Measurements from ENCODE around the gene ACAT2.
"Not testable (repeated sequence)": the region's sequence is repeated elsewhere in the genome, so short reads cannot be mapped to it uniquely, and the experiment has no call there.

ACAT2 gene

GRCh38 chr6:159729598-159730331 is 32.1 kb upstream of the ACAT2 start:
- intact Hi-C loops (cut with DNase I) = no loop called here
- DNase-seq = no peak

GRCh38 chr6:159730332-159730676 is 31.5 kb upstream of the ACAT2 start:
- intact Hi-C loops (cut with DNase I) = no loop called here
- no peak for DNase-seq

GRCh38 chr6:159732550-159732949 is 29.3 kb upstream of the ACAT2 start:
- intact Hi-C loops (cut with DNase I); DNase-seq: not testable (repeated sequence)

- intact Hi-C loops (cut with DNase I); DNase-seq: not testable (repeated sequence)
These were observed 28.4 kb upstream of the ACAT2 start for GRCh38 chr6:159733395-159733794.

- peak in 1 of 10 donors; percentile 56 for DNase-seq
- intact Hi-C loops (cut with DNase I) = no loop called here
These were observed 24.9 kb upstream of the ACAT2 start for GRCh38 chr6:159736908-159737307.

- DNase-seq = no peak
- intact Hi-C loops (cut with DNase I) = no loop called here
These were observed 22.5 kb upstream of the ACAT2 start for GRCh38 chr6:159739341-159739740.

- intact Hi-C loops (cut with DNase I) = no loop called here
- DNase-seq = no peak
These were observed 19.7 kb upstream of the ACAT2 start for GRCh38 chr6:159742165-159742564.

GRCh38 chr6:159745081-159745480 is 16.8 kb upstream of the ACAT2 start:
- no peak for DNase-seq
- intact Hi-C loops (cut with DNase I) = no loop called here

GRCh38 chr6:159746759-159747158 is 15.1 kb upstream of the ACAT2 start:
- intact Hi-C loops (cut with DNase I) = no loop called here
- DNase-seq = no peak

GRCh38 chr6:159748127-159748526 is 13.7 kb upstream of the ACAT2 start:
- DNase-seq; intact Hi-C loops (cut with DNase I): not testable (repeated sequence)

GRCh38 chr6:159751448-159751847 is 10.4 kb upstream of the ACAT2 start:
- intact Hi-C loops (cut with DNase I) = no loop called here
- no peak for DNase-seq

GRCh38 chr6:159753081-159753872 is 8.6 kb upstream of the ACAT2 start:
- no peak for DNase-seq
- intact Hi-C loops (cut with DNase I) = no loop called here

GRCh38 chr6:159754401-159754800 is 7.4 kb upstream of the ACAT2 start:
- intact Hi-C loops (cut with DNase I) = no loop called here

GRCh38 chr6:159754959-159755914 is 6.6 kb upstream of the ACAT2 start:
- intact Hi-C loops (cut with DNase I) = no loop called here
- peak in 6 of 10 donors; percentile 13 to 81 (median 29) for DNase-seq

More at GRCh38 chr6:159754401-159754800, 7.4 kb upstream of the ACAT2 start:
- DNase-seq = no peak

GRCh38 chr6:159756508-159756907 is 5.3 kb upstream of the ACAT2 start:
- intact Hi-C loops (cut with DNase I) = no loop called here
- no peak for DNase-seq

- intact Hi-C loops (cut with DNase I) = no loop called here
- DNase-seq = no peak
These were observed 3.5 kb upstream of the ACAT2 start for GRCh38 chr6:159758031-159759001.

- no peak for DNase-seq
- intact Hi-C loops (cut with DNase I) = loop anchor here (2.0 kb wide), 1 partner anchor 29 kb away; the partner anchor contains the start of gene TCP1
These were observed 2.2 kb upstream of the ACAT2 start for GRCh38 chr6:159759645-159760044.

- no peak for DNase-seq
- intact Hi-C loops (cut with DNase I) = loop anchor here (1.0 to 2.0 kb wide), 2 partner anchors 28 to 33 kb away; partner anchors contain the start of genes TCP1 and WTAP
These were observed 1.2 kb upstream of the ACAT2 start for GRCh38 chr6:159760602-159761057.

Measured in posterior cingulate gyrus (tissue), 11 donors.